Coronary artery (tissue), 2 donors: ENCODE measurements around the gene GTPBP2.

Experiments used
- DNase-seq: peaks from one replicate; pipeline ENCODE4 v3.0.0-alpha.2; 2017; ENCODE audit warnings: low spot score
- H3K27ac ChIP-seq, 2 donors: fragments of 200-600 bp; sonication (generic); one replicate each; pipeline ENCODE4 v1.5.1; 2016 to 2019
- H3K4me3 ChIP-seq: fragments of 200-600 bp; sonication (generic); 2 replicates; pipeline ENCODE4 v1.5.1; 2016; ENCODE audit warnings: mild to moderate bottlenecking, moderate library complexity
- CTCF ChIP-seq: fragments of 200-600 bp; sonication (generic); IDR thresholded peaks from one replicate; pipeline ENCODE4 v1.5.1; 2019; ENCODE audit warnings: antibody characterized with exemption

Gene GTPBP2

GRCh38 chr6:43621078-43621835 is 7.8 kb downstream of the GTPBP2 start:
- H3K4me3 ChIP-seq, result no peak overlapping the region
- DNase-seq, result peak; percentile 68
- no peak overlapping the region for H3K27ac ChIP-seq
- TF ChIP-seq CTCF, result no peak

GRCh38 chr6:43616725-43617472 is 12.2 kb downstream of the GTPBP2 start:
- no peak for TF ChIP-seq CTCF
- DNase-seq, result peak; percentile 21
- no peak overlapping the region for H3K4me3 ChIP-seq
- no peak overlapping the region for H3K27ac ChIP-seq

- Histone ChIP-seq H3K27ac (no peak overlapping the region), H3K4me3 (no peak overlapping the region)
- no peak for DNase-seq
- TF ChIP-seq CTCF, result no peak
Measured at GRCh38 chr6:43614396-43614730, 14.7 kb downstream of the GTPBP2 start.

- no peak overlapping the region for H3K4me3 ChIP-seq
- DNase-seq, result peak; percentile 24
- TF ChIP-seq CTCF, result no peak
- H3K27ac ChIP-seq, result no peak overlapping the region
Measured at GRCh38 chr6:43613721-43614395, 15.2 kb downstream of the GTPBP2 start.

GRCh38 chr6:43610431-43610830 is 18.6 kb downstream of the GTPBP2 start:
- Histone ChIP-seq H3K4me3 (no peak overlapping the region), H3K27ac (no peak overlapping the region)
- TF ChIP-seq CTCF, result no peak

GRCh38 chr6:43609402-43609801 is 19.7 kb downstream of the GTPBP2 start:
- no peak for TF ChIP-seq CTCF
- no peak overlapping the region for H3K27ac ChIP-seq
- H3K4me3 ChIP-seq, result no peak overlapping the region
- DNase-seq, result no peak

More at GRCh38 chr6:43610431-43610830, 18.6 kb downstream of the GTPBP2 start:
- no peak for DNase-seq
